Transverse colon (tissue), 3 donors: ENCODE measurements around the gene CYP4F22.

ENCODE experiments used
- CTCF ChIP-seq, 5 experiments: fragments of 200-600 bp in 3 of 5; fragments of 450-650 bp in 2 of 5; sonication (generic) in 3 of 5; IDR thresholded peaks; 1 replicate in 2 of 5; 2 replicates in 3 of 5; pipeline ENCODE4 v1.5.1; 2016 to 2017; ENCODE audit warnings: antibody characterized with exemption in 5 of 5, inconsistent platforms in 3 of 5, mild to moderate bottlenecking in 2 of 5, moderate library complexity in 1 of 5
- EP300 ChIP-seq: sonication (generic); formaldehyde crosslinking; IDR thresholded peaks from one replicate; pipeline ENCODE4 v1.6.1; 2017; ENCODE audit warnings: antibody characterized with exemption, low read depth

GRCh38 chr19:15587663-15588062 is 79.3 kb downstream of the CYP4F22 start:
- no peak for TF ChIP-seq CTCF (IDR thresholded peaks at IDR 0.05)
- no peak for TF ChIP-seq EP300
